ENCODE data around the gene VWCE.

- TF ChIP-seq EZH2 (IDR thresholded peaks at IDR 0.05; ENCODE audit: borderline replicate concordance, low read depth, low read length, poor library complexity, severe bottlenecking) (no peak), CTCF (conservative IDR thresholded peaks at IDR 0.05; ENCODE audit: low read depth, low read length) (peak; percentile 42)
These were observed 4.0 kb downstream of the VWCE start for GRCh38 chr11:61290905-61291690.

Data from A673 (cell line).